ENCODE data around the gene MACROD2.
"Not testable (repeated sequence)": the region's sequence is repeated elsewhere in the genome, so short reads cannot be mapped to it uniquely, and the experiment has no call there.

The MACROD2 gene

DNA sequence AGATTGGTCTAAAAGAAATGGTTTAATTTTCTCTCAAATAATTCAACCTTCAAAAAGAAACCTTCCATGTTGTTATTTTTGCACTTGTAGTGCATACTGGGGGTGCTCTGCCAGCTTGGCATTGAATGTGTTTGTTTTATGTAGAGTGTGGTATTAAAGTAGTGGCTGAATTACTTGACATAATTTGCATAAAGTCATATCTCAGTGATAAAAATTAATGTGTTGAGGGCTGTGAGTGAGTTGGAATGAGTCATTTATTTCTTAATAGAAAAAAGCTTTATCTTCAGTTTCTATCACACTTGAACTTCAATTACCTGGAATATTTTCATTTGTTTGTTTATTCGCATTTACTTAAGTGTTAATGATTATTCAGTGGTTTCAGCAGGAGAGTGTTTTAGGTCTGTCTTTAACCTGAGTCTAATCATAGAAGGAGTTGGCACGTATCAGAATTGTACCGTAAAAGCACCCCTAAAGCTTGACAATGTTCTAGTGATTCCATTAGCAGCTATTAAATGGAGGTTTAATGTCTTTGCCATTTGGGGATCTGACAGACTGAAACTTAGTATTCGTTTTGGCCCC, 1143.3 kb downstream of the MACROD2 start:
- DNase-seq, result no peak

DNA sequence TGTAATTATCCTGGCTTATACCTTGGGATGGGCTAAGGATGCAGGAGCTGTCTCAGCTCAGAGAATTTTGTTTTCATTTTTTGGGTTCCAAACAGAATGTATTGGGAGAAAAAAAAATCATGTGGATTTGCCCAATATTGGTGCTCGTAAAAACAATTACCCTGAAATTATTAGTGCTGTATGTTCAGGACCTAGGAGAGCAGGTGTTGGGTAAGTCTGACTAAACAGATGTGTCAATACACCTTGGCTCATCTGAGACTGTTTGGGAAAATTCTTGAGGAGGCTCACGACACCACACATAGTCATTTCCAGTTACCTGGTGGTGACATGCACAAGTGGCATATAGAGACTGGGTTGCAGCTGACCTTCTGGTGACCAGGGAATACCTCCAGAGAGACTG, 1144.2 kb downstream of the MACROD2 start:
- DNase-seq, result no peak

GRCh38 chr20:15140286-15140685, 1145.0 kb downstream of the MACROD2 start:
- no peak for DNase-seq

DNA sequence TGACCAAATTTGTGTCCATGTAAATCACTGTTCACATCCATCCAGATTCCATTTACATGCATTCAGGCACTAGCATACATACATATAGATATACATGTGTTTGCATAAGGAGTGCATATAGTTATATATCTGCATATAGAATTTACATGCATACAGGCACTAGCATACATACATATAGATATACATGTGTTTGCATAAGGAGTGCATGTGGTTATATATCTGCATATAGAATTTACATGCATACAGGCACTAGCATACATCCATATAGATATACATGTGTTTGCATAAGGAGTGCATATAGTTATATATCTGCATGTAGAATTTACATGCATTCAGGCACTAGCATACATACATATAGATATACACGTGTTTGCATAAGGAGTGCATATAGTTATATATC, 1145.6 kb downstream of the MACROD2 start:
- DNase-seq, result not testable (repeated sequence)

DNA sequence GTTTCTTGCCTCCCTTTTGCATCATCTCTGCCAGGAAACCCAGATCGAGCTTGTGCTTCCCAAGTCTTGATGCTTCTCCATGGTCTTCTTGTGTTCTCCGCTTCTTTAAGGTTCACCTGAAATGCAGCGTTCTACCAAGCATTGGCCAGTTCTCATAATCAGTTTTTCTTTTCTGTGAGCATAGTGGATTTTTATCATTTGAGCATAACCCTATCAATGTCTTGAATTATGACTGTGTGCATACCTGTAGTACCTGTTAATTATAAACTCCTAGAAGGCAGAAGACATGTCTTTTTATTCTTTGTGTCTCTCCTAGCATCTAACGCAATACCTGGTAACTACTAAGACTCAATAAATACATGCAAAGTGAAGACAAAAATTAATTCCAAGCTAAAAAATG, 1146.5 kb downstream of the MACROD2 start:
- no peak for DNase-seq

DNA sequence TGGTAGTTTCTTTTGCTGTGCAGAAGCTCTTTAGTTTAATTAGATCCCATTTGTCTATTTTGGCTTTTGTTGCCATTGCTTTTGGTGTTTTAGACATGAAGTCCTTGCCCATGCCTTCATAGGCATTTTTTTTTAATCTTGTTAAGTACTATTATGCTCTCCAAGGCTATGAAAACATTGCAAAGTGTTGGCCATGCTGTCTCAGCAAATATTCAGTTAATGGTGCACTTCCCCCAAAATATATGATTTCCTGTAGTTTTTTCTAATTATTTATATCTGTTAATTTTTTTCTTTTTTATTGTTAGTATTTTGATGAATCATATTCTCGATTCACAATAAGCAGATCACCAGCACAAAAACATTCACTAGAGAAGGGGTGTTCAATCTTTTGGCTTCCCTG, 1148.2 kb downstream of the MACROD2 start:
- no peak for DNase-seq

DNA sequence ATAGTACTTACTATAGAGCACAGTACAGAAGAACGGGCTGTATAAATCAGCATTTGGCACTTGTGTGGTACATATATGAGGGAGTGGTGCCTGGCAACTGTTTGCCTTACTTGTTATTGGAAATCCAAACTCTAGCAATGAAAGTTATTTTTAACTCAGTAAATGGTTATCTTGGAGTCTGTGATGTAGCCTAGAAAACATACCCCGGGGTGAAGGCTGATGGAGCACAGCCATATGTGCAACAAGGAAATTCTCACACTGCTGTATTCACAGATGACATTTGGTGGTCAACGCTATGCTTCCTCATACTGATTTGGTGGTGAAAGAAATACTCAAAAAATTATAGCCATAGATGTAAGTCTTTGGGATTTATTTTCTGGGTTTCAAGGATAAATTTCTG, 1149.6 kb downstream of the MACROD2 start:
- DNase-seq, result no peak

DNA sequence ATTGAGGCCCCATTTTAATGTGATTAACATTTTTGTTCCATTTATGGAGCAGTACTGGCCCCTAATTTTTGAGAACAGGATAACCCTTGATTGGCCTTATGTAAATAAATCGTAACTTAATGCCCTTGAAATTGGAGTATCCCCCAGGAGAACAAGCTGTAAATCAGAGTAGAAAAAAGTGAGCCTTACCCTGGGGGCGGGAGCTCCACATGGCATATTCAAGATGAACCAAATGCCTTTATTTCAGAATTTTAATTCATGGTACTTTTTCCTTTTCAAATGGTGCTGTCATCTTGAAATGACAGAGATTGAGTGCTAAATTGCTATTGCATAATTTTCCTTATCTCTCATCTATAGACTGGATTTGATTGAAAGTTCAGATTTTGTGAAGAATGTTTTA, 1151.6 kb downstream of the MACROD2 start:
- DNase-seq, result no peak

- no peak for DNase-seq
Measured at GRCh38 chr20:15154070-15154469, 1158.8 kb downstream of the MACROD2 start.

- DNase-seq, result no peak
Measured at GRCh38 chr20:15155848-15156401, 1160.6 kb downstream of the MACROD2 start.

DNA sequence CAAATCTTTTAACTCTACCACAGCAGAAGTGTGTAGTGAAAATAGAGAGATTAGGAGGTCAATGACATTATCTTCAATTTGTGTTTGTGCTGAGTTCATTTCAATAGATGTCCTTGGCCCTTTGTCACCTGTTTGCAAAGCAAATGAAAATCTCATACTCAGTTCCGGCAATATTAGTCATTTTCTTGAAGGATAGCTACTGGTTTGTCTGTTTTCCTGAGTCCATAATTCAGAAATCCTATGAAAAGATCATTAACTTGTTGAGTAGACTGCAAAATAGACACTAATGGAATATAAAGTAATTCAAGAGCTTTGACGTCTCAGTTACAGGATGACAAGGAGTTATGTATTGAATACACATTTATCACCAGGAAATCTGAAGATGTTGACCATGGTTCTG, 1163.2 kb downstream of the MACROD2 start:
- DNase-seq, result no peak

DNA sequence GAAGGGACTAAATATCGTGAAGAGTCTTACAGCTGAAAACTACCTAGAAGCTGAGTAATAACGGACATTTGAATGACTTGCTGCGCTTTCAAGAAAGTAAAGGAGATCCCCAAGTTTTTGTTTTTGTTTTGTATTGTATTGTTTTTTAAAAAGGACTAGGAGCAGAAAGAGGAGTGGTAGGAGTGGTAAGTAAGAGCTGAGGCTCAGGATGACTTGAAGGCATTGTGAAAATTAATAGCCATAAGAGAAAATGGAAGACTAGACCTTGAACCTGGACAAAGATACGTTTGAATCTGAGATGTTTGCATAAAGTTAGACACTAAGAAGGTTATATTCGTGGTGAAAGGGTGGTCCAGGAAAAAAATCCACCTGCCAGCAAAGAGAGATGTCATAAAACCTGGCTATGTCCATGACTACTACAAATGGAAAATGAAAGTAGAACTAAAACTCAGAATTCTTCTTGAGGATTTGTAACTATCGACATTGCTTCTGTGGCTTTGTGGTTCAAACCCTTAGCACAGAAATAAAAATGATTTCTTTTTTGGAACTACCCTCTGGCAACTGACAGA, 1166.8 kb downstream of the MACROD2 start:
- DNase-seq, result no peak

GRCh38 chr20:15163632-15164031, 1168.3 kb downstream of the MACROD2 start:
- peak; percentile 1 for DNase-seq

GRCh38 chr20:15164726-15165125, 1169.4 kb downstream of the MACROD2 start:
- DNase-seq, result no peak

DNA sequence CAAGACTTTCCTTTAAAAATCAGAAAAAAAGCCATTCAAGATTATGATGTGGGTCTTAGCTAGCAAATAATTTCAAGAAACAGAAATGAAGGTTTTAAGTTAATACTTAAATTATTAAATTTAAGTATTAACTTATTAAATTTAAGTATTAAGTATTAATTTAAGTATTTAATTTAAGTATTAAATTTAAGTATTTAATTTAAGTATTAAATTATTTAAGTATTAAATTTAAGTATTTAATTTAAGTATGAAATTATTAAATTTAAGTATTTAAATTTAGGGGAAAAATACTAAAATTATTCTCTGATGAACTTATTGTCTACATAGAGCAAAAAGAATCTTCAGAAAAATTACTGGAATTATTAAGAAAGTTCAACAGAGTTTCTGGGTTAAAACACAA, 1171.4 kb downstream of the MACROD2 start:
- DNase-seq, result no peak

DNA sequence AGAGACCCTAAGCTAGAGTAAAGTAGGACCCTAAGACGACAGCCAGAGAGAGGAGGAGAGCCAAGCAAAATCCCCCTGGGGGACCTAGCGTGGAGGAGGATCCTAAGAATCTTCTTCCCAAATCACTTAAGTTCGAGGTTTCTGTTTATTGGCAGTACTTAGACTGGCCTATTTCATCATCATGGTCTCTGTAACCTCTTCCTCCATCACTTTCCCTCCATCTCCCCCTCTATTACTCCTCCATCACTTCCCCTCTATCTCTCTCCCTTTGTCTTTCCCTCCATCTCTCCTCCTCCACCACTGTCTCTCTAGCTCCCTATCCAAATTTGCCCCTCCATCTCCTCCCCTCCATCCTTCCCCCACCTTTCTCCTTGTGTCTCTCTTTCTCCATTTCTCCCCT, 1175.7 kb downstream of the MACROD2 start:
- no peak for DNase-seq

DNA sequence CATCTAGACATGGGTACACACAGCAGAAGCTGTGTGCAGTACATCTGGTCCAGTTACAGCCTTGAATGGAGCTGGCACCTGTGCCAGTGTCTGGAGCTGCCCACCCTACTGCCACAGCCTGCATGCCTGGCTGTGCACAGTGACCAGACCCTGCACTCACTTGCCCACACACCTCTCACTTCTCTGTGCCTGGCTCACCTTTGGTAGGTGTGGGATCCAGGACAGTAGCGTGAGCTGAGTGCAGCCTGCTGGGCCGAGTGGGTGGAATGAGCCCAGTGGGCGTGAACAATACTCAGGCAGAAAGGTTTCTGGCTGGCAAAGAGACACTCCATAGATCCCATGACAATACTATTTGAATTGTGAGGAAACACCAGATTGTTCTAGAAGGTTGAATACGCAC, 1181.6 kb downstream of the MACROD2 start:
- no peak for DNase-seq

GRCh38 chr20:15178581-15178980, 1183.3 kb downstream of the MACROD2 start:
- no peak for DNase-seq

- no peak for DNase-seq
Measured at GRCh38 chr20:15179381-15179780, 1184.1 kb downstream of the MACROD2 start.

DNA sequence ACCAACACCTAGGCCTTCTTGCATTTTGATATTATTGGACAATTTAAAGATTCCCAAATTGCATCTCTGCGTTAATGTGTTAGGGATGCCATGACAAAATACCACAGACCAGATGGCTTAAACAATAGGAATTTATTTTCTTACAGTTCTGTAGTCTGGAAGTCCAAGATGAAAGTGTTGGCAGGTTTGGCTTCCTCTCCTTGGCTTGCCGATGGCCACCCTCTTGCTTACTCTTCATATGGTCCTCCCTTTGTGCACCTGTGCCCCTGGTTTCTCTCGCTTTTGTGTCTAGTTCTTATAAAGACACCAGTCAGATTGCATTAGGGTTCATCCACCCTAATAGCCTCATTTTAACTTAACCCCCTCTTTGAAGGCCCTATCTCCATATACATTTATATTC, 1184.5 kb downstream of the MACROD2 start:
- no peak for DNase-seq

DNA sequence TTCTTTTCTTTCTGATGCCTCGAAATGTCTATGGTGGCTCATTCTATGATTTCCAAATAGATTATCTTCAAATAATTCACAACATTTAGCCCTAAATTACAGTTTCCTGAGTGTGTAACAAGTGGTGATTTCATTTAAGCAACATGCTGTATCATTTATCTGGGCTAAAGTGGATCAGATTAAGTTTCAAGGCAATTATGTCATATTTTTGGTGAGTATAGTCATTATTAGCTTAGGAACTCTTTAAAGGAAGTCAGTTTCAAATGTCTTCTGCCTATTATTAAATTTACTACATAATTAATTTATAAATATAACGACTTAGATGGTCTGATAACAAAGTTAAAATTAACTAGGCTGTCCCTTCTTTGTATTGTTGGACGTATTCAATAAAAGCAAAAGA, 1190.0 kb downstream of the MACROD2 start:
- no peak for DNase-seq

DNA sequence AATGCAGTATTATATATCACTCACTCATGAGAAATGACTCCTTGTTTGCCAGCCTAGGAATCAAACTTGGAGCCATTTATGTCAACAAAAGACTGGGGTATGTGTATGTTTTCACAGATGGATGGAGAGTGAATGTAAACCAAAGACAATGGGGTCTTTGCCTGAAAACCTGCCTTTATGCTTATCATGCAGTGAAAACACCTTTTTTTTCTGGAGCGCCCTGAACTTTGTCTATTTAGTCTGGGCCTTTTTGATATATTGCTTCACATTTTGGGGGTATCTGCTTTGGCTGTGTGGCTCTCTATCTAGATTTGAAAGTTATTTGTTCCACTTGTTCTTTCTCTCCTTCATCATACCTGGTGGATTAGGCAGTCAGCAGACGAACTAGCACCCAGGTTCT, 1190.6 kb downstream of the MACROD2 start:
- no peak for DNase-seq

DNA sequence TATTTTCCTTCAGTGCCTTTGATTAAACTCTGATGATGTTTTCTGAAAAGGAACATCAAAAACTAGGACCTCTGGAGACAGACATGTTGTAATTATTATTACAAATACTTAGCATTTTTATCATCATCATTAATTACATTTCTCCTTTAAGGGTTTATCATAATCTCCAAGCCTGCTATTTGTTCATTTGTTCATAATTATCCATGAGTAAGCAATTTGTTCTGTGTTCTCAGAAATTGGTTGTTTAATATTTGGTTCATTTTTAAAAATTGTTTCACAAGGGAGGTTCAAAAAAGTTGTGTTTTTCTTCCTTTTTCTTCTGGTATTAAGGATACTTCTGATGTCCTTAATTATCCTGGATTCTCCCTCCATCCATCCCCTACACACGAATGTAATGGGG, 1192.3 kb downstream of the MACROD2 start:
- DNase-seq, result no peak

- DNase-seq, result no peak
Measured at GRCh38 chr20:15188415-15188814, 1193.1 kb downstream of the MACROD2 start.

Measured in fibroblast of skin of back (primary cell).